Measurements from ENCODE around the gene TMEM184A.

The TMEM184A gene

GRCh38 chr7:1555813-1556543 is at the start of gene TMEM184A:
Gene TMEM184A (minus strand): TSS chr7:1556205. CDS start chr7:1555484, 721 bp downstream.
- peak; percentile 89 for DNase-seq (ENCODE audit: low spot score)

DNA sequence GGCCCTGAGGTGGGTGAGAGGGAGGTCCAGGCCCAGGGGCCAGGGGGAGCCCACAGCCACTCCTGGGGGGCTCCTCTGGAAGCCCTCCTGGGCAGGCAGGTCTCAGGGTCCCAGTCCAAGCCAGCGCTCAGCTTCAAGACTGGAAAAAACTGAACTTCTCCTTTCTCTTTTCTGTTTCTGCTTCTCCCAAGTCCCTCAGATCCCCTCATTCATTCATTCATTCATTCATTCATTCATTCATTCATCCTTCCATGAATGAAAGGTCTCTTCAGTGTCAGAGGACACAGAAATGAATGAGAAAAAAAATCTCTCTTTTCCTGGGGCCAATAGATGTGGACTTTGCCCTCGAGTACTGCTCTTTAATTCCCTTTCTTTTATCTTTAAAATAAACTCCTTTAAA is 48.4 kb upstream of the TMEM184A start:
- DNase-seq (ENCODE audit: low spot score) = peak; percentile 22

GRCh38 chr7:1603346-1604225 is 47.6 kb upstream of the TMEM184A start:
- DNase-seq (ENCODE audit: low spot score) = peak; percentile 44

GRCh38 chr7:1602386-1602785 is 46.4 kb upstream of the TMEM184A start:
- no peak for DNase-seq (ENCODE audit: low spot score)

GRCh38 chr7:1601956-1602355 is 46.0 kb upstream of the TMEM184A start:
- DNase-seq (ENCODE audit: low spot score) = peak; percentile 21

DNA sequence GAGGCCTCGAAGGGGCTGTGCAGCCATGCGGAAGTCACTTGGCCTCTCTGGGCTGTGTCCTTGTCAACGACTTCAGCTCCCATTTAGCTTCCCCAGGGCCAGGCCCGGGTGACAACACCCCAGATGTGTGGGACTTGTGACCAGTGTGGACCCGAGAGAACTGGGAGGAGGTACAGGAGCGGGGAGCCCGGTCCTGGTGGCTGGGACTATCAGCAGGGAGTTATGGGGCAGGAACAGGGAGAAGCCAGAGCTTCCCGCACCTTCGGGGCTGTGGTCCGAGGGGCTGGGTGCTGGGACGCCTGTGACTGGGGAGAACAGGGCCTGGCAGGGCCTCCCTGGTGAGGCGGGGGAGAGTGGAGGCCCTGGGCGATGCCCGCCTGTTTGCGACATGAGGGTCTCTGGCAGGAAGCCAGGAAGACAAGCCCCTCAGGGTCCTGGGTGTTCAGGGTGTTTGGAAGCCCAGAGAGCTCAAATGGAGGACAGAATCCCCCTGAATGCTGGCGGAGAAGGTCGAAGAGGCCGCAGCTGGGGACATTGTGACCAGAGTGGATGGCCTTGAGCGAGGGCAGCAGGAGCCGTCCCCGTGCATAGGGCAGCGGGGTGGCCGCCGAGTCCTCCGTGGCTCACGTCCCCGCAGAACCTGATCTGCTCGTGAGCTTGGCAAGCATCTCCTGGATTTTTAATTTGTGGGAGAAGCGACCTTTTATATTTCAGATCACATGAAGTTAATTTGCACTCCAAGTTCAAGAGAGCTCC is 43.8 kb upstream of the TMEM184A start:
- DNase-seq (ENCODE audit: low spot score) = peak; percentile 26

DNA sequence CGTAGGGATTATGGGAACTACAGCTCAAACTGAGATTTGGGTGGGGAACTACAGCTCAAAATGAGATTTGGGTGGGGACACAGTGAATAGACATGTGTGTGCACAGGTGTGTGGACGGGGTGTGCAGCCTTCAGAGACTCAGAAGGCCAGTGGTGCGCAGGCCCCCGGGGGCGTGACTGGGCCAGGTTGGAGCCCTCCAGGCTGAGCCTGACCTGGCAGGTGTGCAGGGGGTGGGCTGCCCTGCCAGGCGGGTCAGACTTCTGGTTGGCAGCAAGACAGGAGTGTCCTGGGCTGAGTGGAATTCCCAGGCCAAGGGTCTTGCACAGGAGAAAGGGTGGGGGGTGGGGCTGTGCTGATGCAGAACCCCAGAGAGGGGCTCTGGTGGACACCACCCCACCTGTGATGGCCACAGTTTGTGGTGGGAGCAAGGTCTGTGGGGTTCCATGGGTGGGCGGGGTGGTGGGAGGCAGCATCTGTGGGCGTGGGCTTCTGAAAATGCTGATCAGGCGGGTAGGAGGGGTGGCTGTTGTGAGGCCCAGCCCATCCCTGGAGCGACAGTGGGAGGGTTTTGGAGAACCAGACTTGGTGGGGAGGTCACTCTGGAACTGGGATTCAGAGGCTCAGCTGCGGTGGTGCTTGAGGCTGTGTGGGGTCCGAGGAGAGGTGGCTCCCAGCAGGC is 43.1 kb upstream of the TMEM184A start:
- DNase-seq (ENCODE audit: low spot score) = no peak

DNA sequence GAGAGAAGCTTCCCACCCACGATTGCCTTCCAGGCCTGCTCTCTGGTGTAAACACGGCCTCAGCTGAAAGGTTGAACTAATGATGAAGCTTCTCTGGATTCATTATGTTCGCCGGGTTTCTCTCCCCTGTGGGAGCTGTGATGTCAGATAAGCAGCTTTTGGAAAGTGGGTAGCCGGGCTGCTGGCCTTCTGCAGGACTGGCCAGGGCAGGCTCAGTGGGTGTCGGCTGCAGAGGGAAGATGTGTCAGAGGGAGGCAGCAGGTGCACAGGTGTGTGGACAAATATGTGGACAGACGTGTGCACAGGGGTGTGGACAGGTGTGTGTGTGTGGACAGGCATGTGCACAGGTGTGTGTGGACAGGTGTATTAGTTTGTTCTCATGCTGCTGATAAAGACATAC is 42.3 kb upstream of the TMEM184A start:
- DNase-seq (ENCODE audit: low spot score) = no peak

- no peak for DNase-seq (ENCODE audit: low spot score)
These were observed 41.8 kb upstream of the TMEM184A start for GRCh38 chr7:1597791-1598190.

GRCh38 chr7:1597066-1597760 is 41.2 kb upstream of the TMEM184A start:
- peak; percentile 14 for DNase-seq (ENCODE audit: low spot score)

- peak; percentile 7 for DNase-seq (ENCODE audit: low spot score)
These were observed 40.4 kb upstream of the TMEM184A start for GRCh38 chr7:1596181-1597043.

DNA sequence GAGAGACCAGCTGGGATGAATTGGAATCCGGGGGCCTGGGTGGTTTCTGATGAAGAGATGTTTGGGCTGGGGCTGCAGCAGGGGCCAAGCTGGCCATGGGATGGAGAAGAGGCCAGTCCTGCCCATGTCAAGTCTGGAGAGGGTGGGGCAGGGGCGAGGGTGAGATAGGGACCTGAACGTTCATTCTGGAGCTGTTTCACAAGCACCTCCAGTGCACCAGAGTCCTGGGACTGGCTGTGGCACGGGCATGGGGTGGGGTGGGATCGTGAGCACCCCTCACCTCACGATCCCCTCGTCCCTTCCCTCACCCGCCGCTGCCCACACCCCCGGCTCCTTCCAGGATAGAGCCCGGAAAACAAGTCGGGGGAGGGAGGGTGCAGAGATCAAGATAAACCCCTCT is 39.6 kb upstream of the TMEM184A start:
- no peak for DNase-seq (ENCODE audit: low spot score)

GRCh38 chr7:1595027-1595426 is 39.0 kb upstream of the TMEM184A start:
- DNase-seq (ENCODE audit: low spot score) = no peak

DNA sequence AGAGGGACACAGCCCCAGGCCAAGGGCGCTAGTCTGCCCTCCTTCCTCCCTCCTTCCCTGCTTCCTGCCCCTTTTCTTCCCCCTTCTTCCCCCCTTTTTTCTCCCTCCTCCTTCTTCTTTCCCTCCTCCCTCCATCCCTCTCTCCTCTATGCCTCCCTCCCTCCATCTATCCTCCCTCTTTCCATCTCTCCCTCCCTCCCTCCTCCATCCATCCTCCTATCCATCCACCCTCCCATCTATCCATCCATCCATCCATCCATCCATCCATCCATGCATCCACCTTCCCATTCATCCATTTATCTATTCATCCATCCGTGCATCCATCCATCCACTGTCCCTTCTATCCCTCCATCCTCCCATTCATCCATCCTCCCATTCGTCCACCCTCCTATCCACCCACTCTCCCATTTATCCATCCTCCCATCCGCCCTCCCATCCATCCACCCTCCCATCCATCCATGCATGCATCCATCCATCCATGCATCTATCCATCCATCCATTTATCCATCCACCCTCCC is 38.0 kb upstream of the TMEM184A start:
- no peak for DNase-seq (ENCODE audit: low spot score)

- DNase-seq (ENCODE audit: low spot score) = peak; percentile 63
These were observed 37.3 kb upstream of the TMEM184A start for GRCh38 chr7:1593091-1593866.

- peak; percentile 31 for DNase-seq (ENCODE audit: low spot score)
These were observed 36.4 kb upstream of the TMEM184A start for GRCh38 chr7:1592299-1592871.

GRCh38 chr7:1591876-1592275 is 35.9 kb upstream of the TMEM184A start:
- peak; percentile 31 for DNase-seq (ENCODE audit: low spot score)

DNA sequence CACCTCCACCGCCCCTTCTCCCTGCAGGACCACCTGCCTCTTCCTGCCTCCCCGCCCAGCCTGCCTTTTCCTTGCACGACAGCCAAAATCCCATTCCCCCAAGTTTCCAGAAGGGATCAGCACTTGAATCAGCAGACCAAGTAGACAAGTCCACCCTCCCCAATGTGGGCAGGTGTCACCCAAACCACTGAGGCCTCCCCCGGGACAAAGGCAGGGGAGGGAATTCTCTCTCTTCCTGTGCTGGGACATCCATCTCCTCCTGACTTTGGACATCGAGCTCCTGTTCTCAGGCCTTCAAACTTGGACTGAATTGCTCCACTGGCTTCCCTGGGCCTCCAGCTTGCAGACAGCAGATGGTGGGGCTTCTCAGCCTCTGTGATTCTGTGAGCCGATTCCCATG is 35.4 kb upstream of the TMEM184A start:
- peak; percentile 22 for DNase-seq (ENCODE audit: low spot score)

GRCh38 chr7:1590887-1591286 is 34.9 kb upstream of the TMEM184A start:
- peak; percentile 26 for DNase-seq (ENCODE audit: low spot score)

Measured in D341Med (cell line).